GDM1 (cell line): ENCODE results near the gene CA11.

Experiments used
- DNase-seq: peaks from one replicate; lab custom pipeline; 2025; lab: John Stamatoyannopoulos, UW

The CA11 gene

GRCh38 chr19:48628486-48629296 lies 17.3 kb downstream of the CA11 start:
- DNase-seq = no peak

DNA sequence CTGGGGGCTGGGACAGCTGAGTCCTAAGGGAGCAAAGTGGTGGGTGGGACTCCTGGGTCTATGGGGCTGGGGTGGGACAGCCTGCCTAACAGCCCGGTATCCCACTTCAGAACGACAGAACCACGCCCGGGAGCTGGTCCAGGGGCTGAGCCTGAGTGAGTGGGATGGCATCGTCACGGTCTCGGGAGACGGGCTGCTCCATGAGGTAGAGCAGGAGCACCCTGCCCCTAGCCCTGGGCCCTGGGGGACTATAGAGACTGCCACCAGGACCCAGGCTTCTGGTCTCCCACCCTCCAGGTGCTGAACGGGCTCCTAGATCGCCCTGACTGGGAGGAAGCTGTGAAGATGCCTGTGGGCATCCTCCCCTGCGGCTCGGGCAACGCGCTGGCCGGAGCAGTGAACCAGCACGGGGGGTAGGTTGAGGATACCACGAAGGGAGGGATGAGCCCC lies 18.1 kb downstream of the CA11 start:
- no peak for DNase-seq

- no peak for DNase-seq
These were observed 18.7 kb downstream of the CA11 start for GRCh38 chr19:48627201-48627864.

GRCh38 chr19:48625891-48626327 lies 20.1 kb downstream of the CA11 start:
- no peak for DNase-seq

DNA sequence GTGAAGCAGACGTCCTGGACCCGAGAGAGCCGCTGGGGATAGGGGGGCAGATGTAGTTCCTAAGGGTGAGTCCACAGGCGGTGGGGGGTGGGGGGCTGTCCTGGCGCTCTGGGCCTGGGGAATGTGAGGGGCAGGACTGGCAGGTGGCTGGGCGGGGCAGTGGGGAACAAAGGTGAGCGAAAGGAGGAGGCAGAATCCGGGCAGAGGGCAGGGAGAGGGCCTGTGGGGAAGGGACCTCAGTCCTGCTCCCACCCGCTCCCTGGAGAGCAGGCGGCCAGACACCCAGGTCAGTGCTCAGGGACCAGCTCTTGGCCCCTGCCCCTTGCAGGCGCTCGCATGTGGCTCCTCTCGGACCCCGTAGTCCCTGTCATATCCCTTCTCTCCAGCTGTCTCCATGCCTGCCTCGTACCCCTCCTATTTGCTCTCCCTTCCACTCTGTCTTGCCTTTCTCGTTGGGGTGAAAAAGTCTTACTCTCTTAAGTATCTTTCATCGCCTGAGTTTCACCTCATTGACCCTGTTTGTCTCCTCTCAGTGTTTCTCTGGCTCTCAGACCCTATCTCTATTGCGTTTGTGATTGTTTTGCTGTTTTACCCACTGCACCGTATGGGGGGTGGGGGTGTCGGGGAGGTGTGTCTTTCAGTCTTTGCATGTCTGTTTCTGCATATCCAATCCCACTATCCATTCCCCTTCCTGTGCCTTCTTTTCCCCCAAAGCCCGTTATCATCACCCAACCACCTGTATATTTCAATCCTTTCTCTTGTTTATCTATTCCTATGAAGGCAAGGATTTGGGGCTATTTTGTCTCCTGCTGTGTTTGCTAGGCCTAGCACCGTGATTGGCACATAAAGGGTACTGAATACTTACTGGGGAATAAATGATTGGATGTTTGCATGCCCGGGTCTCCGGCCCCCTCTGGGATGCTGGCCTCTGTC lies 20.9 kb downstream of the CA11 start:
- no peak for DNase-seq

DNA sequence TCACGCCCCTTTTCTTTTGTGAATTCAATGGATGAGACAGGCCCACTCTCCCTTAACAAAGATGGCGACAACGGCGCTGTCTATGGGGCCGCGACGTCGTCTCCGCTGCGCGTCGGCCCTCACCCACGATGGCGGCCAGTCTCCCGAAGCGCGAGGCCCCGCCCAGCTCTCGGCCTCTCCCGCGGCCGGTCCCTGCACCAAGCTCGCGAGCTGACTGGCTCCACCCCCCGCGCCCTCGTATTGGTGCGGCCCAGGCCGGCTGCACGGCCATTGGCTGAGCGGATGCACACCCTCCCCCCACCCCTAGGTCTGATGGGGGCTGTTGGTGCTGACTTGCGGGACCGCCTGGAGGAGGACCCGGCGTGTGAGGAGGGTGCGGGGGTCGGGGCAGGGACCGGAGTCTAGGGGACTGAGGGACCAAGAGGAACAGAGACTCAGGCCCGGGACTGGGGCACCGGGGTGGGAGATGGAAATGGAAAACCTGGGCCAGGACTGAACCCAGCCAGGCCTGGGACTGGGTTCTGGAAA lies 21.9 kb downstream of the CA11 start:
- DNase-seq = peak; percentile 97

DNA sequence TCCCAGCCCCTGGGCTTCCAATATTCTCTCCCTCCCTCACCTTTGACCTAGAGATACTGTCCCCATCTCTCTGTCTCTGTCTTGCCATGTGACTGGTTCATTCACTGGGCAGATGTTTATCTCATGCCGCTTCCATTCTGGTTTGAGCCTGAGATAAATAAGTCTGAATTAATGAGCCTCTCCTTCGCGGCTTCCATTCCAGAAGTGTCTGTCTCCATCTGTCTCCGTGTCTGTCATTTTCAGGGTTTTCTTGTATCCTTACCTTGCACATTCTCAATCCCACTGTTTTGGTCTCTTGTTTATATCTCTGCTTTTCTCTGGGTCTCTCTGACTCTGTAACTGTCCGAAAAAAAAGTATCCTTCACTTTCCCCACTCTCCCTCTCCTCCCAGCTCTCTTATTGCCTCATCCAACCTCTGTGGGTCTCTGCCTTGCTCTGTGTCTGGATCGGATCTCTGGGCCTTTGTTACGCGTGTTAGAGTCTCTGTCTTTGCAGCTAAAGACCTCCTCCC lies 22.4 kb downstream of the CA11 start:
- no peak for DNase-seq

DNA sequence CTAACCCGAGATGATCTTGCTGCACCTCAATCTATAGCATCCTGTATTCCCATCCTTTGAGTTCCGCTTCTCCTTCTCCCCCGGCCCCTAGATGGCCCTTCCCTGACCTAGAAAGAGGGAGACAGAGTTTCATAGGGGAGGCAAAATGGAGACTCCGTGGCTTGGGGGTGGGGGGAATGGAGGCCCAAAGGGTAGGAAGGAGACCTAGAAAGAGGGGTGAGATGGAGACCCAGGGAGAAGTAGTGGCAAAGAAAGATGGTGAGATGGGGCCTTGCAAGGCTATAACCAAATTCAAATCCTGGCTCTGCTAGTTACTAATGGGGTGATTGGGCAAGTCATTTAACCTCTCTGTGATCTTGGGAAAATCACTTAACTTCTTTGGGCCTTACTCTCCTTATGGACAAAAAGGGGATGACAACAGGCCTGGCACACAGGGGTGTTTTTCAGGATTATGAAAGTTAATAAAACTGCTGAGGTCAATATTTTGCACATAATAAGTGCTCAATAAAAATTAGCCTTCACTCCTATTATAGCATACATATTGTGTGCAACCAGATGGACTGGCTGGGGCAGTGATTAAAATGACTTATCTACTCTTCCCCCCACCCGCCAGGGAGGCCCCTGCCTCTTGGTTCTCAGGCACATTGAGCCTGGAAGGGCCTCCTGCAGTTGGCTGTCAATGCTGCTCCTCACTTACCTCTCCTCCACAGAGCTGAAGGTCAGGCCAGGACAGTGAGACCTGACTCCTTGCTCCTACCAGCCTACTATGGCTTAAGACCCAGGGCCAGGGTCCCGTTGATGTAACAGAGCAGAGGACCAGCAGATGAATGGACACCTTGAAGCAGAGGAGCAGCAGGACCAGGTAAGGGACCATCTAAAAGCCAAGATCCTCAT lies 26.0 kb downstream of the CA11 start:
- DNase-seq = no peak

DNA sequence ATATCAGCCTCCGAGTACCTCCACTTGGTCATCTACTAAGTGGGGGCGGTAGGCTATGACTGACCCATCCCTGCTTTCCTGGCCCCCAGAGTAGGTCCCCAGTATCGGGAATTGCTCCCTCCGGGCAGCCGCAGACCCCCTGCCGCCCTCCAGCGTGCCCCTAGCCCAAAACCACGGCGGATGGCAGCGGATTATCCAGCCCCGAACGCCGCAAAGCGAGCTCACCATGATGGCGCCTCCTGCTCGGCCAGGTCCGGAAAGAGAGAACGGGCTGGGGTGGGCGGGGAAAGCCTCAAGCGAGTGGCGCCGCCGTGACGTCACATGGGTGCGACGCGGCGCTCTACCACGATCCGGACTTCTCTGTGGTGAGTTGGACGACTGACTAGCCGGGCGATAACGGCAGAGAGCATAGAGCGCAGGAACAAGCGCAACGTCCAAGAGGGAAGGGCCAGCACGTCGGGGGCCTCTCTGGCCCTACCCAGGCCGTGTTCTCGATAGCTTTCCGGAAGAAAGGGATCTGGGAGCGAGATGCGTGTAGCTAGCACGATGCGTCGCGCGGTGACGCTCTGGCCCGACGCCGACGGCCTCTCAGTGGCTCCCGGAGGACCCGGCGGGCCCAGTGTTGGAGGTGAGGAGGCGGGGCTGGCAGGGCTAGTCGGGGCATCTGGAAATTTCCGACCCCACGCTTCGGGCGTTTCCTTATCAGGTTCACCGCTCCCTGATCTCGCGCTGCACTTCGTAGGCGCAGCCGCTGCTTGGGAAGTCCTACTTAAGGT lies 26.9 kb downstream of the CA11 start, which contains the start of the genes RPL18 and SPHK2:
Gene RPL18, minus strand, starts transcription at position 263 of the 776 bp plus-strand sequence. Its CDS starts 35 bp downstream, at position 228.
Gene SPHK2, plus strand, starts transcription at position 591 of the 776 bp plus-strand sequence. CDS start 1,009 bp downstream, outside the sequence.
- peak; percentile 100 for DNase-seq

DNA sequence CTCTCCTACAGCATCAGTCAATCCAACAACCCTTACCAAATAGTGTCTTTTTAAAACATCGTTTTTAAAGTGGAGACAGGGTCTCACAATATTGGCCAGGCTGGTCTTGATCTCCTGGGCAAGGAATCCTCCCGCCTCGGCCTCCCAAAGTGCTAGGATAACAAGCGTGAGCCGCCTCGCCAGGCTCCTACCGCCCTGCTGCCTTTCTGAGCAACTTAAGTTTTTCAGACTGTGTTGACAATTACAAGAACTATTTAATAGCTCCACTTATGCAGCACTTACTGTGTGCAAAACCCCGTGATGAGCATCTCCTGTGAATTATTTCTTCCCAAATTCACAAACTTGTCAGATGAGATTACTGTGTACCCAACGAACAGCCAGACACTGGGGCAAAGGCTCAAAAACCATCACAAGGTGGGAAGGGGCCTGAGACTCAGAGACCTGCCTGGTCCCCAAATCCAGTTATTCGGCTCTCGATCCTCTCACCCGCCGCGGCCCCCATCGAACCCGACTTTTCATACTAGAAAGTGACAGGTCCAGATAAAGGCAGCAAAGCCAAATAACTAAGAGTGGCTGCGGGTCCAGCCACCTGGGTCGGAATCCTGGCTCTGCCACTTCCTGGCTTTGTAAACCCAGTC lies 27.6 kb downstream of the CA11 start:
- no peak for DNase-seq

GRCh38 chr19:48617146-48617937 lies 28.6 kb downstream of the CA11 start:
- no peak for DNase-seq

DNA sequence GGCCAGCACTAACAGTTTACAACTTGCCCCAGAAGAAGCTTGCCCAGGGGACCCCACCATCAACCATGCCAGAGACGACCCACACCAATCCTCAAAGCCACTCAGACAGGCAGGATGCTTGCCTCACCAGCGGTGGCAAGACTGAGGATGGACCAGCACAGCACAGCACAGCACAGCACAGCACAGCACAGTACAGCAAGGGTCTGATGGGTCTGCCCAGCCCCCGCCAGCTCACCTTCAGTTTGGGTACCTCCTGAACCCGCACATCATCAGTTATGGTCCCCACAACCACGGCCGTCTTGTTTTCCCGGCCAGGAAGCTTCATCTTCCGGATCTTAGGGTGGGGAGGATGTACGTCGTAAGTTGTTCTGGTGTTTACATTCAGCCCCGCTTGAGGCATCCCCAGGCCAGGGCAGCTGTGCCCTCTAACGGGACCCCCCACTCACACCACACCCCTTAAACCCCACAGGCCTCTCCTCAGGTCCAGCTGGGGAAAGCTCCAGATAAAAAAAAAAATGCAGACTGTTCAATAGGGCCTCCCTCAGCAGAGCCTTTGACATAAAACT lies 29.4 kb downstream of the CA11 start:
- DNase-seq = no peak

DNA sequence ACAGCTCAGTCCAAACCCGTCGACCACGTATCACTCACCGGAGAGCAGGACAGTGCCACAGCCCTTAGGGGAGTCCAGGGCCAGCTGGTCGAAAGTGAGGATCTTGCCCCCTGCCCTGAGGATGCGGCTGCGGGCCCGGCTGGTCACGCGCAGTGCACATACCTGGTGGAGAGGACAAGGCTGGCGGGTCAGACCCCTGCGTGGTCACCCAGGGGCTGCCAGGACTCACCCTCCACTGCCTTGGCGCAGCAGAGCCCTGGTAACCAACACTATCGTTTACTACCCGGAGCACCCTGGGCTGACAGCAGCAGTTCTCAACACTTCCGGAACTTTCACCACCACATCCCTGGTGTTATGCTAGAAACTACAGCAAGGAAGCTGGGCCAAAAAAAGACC lies 29.9 kb downstream of the CA11 start:
- DNase-seq = no peak

DNA sequence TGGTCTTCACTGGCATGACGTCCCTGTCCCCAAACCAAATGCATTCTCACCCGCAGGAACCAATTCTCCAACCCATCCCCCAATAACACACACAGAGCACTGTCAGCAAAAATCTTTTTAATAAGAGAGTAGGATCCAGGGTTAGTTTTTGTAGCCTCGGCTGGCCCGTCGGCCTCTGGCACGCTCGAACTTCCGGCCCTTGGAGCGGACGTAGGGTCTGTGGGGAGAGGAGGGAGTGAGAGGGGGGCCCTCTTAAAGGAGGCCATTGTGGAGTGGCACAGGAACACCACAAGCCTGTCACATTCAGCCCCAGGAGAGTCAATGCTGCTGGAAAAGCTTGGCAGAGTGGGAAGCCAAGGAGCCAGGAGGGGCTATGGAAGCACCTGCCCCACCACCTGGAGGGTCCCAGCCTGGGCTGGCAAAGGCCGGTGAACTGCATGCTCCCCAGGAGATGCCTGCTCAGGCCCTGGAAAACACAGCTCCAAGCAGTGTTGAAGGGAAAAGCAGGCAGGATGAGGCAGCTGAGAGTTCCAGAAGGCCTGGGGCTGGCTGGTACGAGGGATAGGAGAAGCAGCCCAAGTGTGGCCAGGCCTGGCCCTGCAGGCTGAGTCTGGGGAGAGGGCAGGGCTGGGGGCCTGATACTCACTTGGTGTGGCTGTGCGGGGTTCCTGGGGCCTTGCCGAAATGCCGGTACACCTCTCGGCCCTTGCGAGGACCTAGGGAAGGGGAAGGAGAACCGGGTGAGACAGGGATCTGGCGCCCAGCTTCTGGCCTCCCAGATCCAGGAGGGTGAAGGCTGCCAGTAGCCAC lies 30.6 kb downstream of the CA11 start:
- no peak for DNase-seq

DNA sequence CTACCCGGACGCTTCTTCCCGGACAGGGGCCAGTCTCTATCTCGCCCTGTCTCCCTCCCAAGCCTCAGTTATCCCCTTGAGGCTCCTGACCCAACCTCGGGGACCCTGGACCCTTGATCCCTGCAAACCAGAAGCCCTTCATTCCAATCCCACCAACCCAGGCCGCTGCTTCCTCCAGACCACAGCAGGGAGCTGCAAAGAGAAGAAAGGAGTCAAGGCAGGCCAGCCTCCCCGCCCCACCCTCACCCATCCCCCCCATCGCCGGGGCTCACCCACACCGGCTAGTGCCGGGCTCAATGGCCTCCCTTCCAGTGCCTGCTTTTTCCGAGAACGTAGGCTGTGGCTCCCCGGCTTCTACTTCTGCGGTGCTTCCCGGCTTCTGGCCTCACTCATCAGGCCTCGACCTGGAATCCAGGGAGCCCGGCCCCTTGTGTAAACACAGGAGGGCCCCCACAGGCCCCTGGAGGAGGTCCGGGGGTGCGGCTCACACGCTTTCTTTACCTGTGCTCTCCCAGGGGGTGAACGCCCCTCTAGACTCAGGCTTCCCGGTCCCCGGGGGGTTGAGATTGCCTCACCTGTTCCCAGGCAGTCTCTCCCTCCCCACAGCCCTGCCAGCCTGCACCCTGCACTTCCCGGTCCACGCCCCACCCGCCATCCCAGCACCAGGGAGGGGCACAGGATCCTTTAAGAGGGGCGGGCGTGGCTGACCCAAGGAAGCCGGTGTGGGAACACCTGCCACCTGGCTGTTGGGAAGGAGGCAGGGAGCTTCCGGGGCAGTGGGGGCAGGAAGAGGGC lies 31.4 kb downstream of the CA11 start, which contains the start of gene FAM83E:
Gene FAM83E, minus strand, starts transcription at position 641 of the 795 bp plus-strand sequence. CDS start 1,704 bp downstream, outside the sequence.
- DNase-seq = no peak

DNA sequence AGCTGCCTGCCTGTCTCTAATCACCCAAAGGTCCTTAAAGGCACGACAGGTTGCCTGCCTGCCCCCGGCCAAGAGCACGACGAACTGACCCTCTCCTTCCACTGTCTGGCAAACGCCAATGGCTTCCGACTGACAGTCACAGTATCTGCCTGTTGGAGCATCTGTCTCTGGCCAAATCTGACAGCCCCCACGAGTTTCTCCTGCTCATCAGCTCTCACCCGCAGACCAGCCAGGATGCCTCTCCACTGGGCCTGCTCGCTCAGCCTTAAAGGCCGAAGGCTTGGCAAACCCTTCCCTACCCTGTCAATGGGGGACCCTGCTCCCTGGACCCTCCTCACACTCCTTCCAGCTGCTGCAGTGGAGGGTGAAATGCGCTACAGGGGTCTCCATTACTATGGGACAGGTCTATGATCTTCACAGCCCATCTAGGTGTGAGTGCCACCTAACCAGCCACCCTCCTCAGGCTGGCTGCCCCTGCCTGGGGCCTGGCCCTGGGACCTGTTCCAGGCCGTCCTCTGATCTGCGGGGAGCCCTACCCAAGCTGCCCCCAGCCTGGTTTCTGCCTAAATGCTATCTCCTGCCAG lies 32.0 kb downstream of the CA11 start:
- no peak for DNase-seq
